Astrocyte of the cerebellum (primary cell): ENCODE results near the gene SPATA13.
A peak's percentile ranks its signal among the peaks of the same experiment; 100 is the strongest.

Experiments
- DNase-seq: peaks from one replicate; pipeline ENCODE4 v3.0.0-alpha.2; 2011; ENCODE audit warnings: low read depth
- H3K4me3 ChIP-seq: 2 replicates; pipeline ENCODE4 v1.5.1; 2011; ENCODE audit warnings: mild to moderate bottlenecking, low read depth, low read length, moderate library complexity
- in situ Hi-C: cut with HindIII; loops from 2 replicates; pipeline ENCODE4 v1.10.0; 2017; ENCODE audit warnings: low sequenced_read_pairs
- TF ChIP-seq, protein P1 (sequence below): IDR thresholded peaks from 2 replicates; pipeline ENCODE4 v1.5.1; 2012; ENCODE audit warnings: low read length, low read depth, moderate library complexity, mild to moderate bottlenecking; ENCODE audit errors: missing control alignments

The SPATA13 gene

DNA sequence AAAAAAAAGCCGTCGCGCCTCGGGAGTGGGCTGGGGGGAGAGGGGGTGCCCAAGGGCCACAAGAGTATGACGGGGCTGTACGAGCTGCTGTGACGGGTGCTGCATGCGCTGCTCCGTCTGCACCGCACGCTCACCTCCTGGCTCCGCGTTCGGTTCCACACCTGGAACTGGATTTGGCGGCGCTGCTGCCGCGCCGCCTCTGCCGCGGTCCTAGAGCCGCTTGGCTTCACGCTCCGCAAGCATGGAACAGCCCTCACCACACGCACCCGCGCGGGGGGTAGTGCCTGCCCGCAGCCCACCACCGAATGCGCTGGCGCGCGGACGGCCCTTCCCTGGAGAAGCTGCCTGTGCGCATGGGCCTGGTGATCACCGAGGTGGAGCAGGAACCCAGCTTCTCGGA lies 167.6 kb downstream of the SPATA13 start:
- peak overlapping the region; percentile 40 for H3K4me3 ChIP-seq
- TF ChIP-seq, protein P1, sequence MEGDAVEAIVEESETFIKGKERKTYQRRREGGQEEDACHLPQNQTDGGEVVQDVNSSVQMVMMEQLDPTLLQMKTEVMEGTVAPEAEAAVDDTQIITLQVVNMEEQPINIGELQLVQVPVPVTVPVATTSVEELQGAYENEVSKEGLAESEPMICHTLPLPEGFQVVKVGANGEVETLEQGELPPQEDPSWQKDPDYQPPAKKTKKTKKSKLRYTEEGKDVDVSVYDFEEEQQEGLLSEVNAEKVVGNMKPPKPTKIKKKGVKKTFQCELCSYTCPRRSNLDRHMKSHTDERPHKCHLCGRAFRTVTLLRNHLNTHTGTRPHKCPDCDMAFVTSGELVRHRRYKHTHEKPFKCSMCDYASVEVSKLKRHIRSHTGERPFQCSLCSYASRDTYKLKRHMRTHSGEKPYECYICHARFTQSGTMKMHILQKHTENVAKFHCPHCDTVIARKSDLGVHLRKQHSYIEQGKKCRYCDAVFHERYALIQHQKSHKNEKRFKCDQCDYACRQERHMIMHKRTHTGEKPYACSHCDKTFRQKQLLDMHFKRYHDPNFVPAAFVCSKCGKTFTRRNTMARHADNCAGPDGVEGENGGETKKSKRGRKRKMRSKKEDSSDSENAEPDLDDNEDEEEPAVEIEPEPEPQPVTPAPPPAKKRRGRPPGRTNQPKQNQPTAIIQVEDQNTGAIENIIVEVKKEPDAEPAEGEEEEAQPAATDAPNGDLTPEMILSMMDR, result no peak
- in situ Hi-C loops, result no loop called here
- no peak for DNase-seq

DNA sequence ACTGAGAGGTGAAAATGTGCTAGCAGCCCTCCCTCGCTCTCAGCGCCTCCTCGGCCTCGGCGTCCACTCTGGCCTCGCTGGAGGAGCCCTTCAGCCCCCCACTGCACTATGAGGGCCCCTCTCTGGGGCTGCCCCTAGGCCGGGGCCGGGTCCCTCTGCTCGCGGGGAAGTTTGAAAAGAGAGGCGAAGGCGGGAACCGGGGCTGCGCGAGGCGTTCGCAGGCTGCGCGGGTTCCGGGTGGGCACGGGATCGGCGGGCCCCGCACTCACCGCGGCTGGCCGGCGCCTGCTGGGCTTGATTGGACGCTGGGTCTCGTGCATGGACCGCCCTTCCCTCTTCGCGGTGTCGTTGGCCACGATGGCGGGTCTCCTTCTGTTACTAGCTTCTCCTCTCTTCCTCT lies 178.2 kb downstream of the SPATA13 start:
- H3K4me3 ChIP-seq, result no peak overlapping the region
- in situ Hi-C loops, result no loop called here
- TF ChIP-seq, protein P1, result no peak
- DNase-seq, result no peak

DNA sequence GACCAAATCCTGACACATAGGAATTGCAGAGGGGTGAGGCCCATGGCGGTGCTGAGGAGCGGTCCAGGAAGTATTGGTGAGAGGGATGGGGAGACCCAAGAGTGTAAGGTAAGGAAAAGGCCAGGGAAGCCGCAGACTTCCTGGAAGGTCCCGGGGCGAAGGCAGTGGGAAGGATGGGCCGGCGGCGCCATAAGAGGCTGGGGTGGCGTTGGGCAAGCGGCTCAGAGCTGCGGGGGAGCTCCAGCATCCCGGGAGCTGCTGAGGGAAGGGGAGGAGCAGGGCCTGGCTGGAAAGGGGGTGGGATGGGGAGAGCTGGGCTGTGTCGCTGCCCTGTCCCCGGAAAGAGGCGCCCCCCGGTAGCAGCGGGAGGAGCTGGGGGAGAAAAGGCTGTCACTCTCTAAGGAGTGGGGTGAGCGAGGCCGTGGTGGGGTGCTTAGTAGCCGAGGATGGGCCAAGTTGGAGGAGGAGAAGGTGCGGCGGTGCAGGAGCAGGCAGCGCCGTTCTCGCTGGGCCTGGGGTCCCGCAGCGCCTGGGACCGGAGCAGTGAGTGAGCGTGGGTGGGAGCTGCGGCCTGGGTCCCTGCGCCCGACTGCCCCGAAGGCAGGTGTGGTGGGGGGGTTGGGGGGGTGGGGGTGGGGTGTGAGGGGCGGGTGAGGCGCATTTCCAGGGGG lies 179.6 kb downstream of the SPATA13 start:
- in situ Hi-C loops, result no loop called here
- DNase-seq, result no peak
- no peak overlapping the region for H3K4me3 ChIP-seq
- TF ChIP-seq, protein P1, result no peak

DNA sequence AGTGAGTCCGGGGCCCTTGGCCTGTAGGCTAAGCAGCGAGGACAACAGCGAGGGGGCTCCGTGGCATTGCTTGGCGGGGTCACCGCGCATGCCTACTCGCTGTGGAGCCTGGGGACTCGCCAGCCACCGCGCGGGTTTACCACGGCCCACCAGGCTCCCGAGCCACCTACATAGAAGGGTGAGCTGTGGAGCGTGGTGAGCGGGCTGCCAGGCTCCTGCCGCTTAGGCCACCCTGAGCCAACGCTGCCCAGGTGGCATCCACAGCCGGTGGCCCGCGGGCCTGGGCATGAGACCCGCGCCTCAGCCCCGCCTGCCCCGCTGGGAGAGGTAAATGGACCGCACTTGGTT lies 180.1 kb downstream of the SPATA13 start:
- in situ Hi-C loops, result no loop called here
- TF ChIP-seq, protein P1, result no peak
- no peak overlapping the region for H3K4me3 ChIP-seq
- no peak for DNase-seq

DNA sequence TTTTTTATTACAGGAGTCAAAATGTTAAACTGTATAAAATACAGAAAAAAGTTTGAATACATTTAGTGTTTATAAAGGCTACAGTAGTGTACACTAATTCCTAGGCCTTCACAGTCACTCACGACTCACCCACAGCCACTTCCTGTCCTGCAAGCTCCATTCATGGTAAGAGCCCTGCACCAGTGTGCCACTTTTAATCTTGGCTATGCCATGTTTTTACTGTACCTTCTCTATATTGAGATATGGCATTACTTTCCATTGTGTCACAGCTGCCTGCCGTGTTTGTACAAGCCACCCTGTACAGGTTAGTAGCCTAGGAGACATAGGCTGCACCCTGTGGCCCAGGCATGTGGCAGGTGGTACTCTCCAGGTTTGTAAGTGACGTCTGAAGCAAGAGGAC lies 180.9 kb downstream of the SPATA13 start:
- no peak overlapping the region for H3K4me3 ChIP-seq
- no peak for DNase-seq
- in situ Hi-C loops, result no loop called here
- TF ChIP-seq, protein P1, result no peak

DNA sequence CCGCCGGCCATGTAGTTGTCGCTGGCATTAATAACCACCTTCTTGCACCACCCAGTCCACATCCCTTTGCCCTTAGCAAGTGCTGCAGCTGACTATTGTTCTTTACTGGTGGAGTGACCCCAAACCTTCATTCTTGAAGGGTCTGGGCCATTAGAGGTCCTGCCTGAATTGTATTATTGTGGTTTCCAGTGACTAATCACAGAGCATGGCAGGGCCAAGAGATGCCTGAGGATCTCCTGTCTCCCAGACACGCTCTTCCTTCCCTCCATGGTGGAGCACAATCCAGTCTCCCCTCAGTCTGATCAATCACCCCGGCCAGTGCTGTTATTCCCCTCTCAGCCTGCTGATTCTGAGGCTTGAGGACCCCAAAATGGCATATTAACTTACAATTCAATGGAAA lies 187.9 kb downstream of the SPATA13 start:
- TF ChIP-seq, protein P1, result no peak
- H3K4me3 ChIP-seq, result no peak overlapping the region
- DNase-seq, result no peak
- in situ Hi-C loops, result no loop called here
